Measurements from ENCODE around the gene CAMTA2. TPM values are rescaled to one million over a fixed set of nuclear protein-coding genes. Genes with fewer than 3 reads are reported as not detected.

CAMTA2 gene
- total RNA-seq, 4 donors from 2014 or later = 11.4 to 27.7 (median 21.4) TPM

GRCh38 chr17:4951486-4951885, 36.0 kb downstream of the CAMTA2 start:
- ATAC-seq (ENCODE audit: low FRiP score) (no peak), DNase-seq (ENCODE audit: low spot score) (no peak)
- TF ChIP-seq CTCF (IDR thresholded peaks at IDR 0.05) = no peak

- no peak for ATAC-seq (ENCODE audit: low FRiP score)
- no peak for DNase-seq (ENCODE audit: low spot score)
- no peak for TF ChIP-seq CTCF (IDR thresholded peaks at IDR 0.05)
Measured at GRCh38 chr17:4950746-4951204, 36.7 kb downstream of the CAMTA2 start, which contains the start of gene ENO3. Gene ENO3 (plus strand): TSS chr17:4951119. CDS start chr17:4951830, 711 bp downstream.

- ATAC-seq (ENCODE audit: low FRiP score) = peak; percentile 61
- no peak for DNase-seq (ENCODE audit: low spot score)
- TF ChIP-seq CTCF (IDR thresholded peaks at IDR 0.05) = no peak
Measured at GRCh38 chr17:4950075-4950745, 37.3 kb downstream of the CAMTA2 start.

- ATAC-seq (ENCODE audit: low FRiP score) = peak; percentile 49
- no peak for DNase-seq (ENCODE audit: low spot score)
- no peak for TF ChIP-seq CTCF (IDR thresholded peaks at IDR 0.05)
Measured at GRCh38 chr17:4949321-4950074, 38.0 kb downstream of the CAMTA2 start.

- DNase-seq (ENCODE audit: low spot score) = no peak
- TF ChIP-seq CTCF (IDR thresholded peaks at IDR 0.05) = no peak
- peak; percentile 65 for ATAC-seq (ENCODE audit: low FRiP score)
Measured at GRCh38 chr17:4948931-4949320, 38.5 kb downstream of the CAMTA2 start.

- DNase-seq (ENCODE audit: low spot score) (peak; percentile 76), ATAC-seq (ENCODE audit: low FRiP score) (peak; percentile 30)
- TF ChIP-seq CTCF (IDR thresholded peaks at IDR 0.05) = no peak
Measured at GRCh38 chr17:4948166-4948930, 39.1 kb downstream of the CAMTA2 start, which contains the start of gene PFN1. Gene PFN1 (minus strand): TSS chr17:4948530. CDS start chr17:4948394, 136 bp downstream.
